ENCODE results near the gene GRM7. TPM values are rescaled to one million over a fixed set of nuclear protein-coding genes. Genes with fewer than 3 reads are reported as not detected.

The GRM7 gene
- total and polyA plus RNA-seq, 2 donors (not counting 1 experiment from before 2014, with no cell fraction given), result not detected

DNA sequence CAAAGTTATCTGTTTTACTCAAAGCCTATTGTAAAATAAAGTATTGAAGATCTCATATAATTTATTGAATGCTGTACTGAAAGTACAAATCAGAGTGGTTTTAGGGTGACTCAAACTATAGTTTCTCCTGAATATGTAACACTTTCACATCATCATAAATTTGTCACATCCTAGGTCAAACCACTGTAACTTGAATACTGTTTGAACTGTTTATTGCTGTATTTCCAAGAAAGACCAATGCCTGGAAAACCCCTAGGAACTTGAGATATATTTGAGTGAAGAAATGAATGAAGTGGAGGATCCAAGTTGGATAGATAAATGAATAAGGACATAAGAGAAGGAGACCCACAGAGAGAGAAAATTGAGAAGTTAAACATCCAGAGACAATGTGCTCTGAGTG is 348.2 kb downstream of the GRM7 start:
- no peak overlapping the region for H3K4me2 ChIP-seq (ENCODE audit: extremely low read depth, insufficient read depth, low read length)
- H4K20me1 ChIP-seq (ENCODE audit: control insufficient read depth, extremely low read depth, insufficient read depth, low read length), result no peaks in the 10 kb centered on the region
- no peak overlapping the region for H3K27ac ChIP-seq (ENCODE audit: insufficient read depth, low read length)
- no peak for DNase-seq (ENCODE audit: low read depth in 2 of 2)
- H3K9me3 ChIP-seq (ENCODE audit: control insufficient read depth, insufficient read depth, low read depth, low read length), result no peaks in the 10 kb centered on the region
- H3K36me3 ChIP-seq (ENCODE audit: control insufficient read depth, insufficient read depth, low read length), result no peaks in the 10 kb centered on the region
- no peak overlapping the region for H3K9ac ChIP-seq (ENCODE audit: insufficient read depth, low read length)
- no peaks in the 10 kb centered on the region for H3K4me1 ChIP-seq (ENCODE audit: control insufficient read depth, extremely low read depth, insufficient read depth, low read length)
- no peak for TF ChIP-seq EZH2 (IDR thresholded peaks at IDR 0.05; ENCODE audit: low read length, missing control alignments)
- TF ChIP-seq, protein P1, sequence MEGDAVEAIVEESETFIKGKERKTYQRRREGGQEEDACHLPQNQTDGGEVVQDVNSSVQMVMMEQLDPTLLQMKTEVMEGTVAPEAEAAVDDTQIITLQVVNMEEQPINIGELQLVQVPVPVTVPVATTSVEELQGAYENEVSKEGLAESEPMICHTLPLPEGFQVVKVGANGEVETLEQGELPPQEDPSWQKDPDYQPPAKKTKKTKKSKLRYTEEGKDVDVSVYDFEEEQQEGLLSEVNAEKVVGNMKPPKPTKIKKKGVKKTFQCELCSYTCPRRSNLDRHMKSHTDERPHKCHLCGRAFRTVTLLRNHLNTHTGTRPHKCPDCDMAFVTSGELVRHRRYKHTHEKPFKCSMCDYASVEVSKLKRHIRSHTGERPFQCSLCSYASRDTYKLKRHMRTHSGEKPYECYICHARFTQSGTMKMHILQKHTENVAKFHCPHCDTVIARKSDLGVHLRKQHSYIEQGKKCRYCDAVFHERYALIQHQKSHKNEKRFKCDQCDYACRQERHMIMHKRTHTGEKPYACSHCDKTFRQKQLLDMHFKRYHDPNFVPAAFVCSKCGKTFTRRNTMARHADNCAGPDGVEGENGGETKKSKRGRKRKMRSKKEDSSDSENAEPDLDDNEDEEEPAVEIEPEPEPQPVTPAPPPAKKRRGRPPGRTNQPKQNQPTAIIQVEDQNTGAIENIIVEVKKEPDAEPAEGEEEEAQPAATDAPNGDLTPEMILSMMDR (conservative IDR thresholded peaks at IDR 0.05 in 1 of 2, IDR thresholded peaks at IDR 0.05 in 1 of 2; ENCODE audit: low read depth in 1 of 2, low read length in 2 of 2), result no peak
- no peak overlapping the region for H2AFZ ChIP-seq (ENCODE audit: low read length)
- H3K79me2 ChIP-seq (ENCODE audit: control insufficient read depth, insufficient read depth, low read length), result no peaks in the 10 kb centered on the region
- no peaks in the 10 kb centered on the region for H3K27me3 ChIP-seq (ENCODE audit: control insufficient read depth, insufficient read depth, low read length)
- H3K4me3 ChIP-seq (replicated peaks in 1 of 4; ENCODE audit: control extremely low read depth in 1 of 4, insufficient read depth in 1 of 4, low read depth in 3 of 4, low read length in 4 of 4), result no peak overlapping the region

DNA sequence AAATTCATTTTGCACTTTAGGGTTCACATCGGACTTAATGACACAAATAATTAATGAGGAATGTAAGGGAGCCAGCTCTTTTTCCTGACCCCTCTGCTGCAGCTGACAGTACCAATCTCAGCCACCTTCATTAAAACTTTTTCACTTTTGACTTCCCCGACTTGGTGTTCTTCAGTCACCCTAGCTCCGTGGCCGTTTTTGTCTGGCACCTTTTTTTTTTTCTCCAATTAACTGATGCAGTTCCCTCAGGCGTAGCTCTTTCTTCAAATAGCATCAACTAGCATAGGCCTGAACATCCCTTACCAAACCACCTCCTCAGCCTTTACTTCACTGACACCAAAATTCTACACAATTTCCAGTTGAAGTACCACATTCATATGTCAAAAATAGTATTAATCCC is 350.8 kb downstream of the GRM7 start:
- TF ChIP-seq, protein P1 (conservative IDR thresholded peaks at IDR 0.05 in 1 of 2, IDR thresholded peaks at IDR 0.05 in 1 of 2; ENCODE audit: low read depth in 1 of 2, low read length in 2 of 2), result no peak
- Histone ChIP-seq H4K20me1 (ENCODE audit: control insufficient read depth, extremely low read depth, insufficient read depth, low read length) (no peaks in the 10 kb centered on the region), H2AFZ (ENCODE audit: low read length) (no peak overlapping the region), H3K27ac (ENCODE audit: insufficient read depth, low read length) (no peak overlapping the region), H3K4me3 (replicated peaks in 1 of 4; ENCODE audit: control extremely low read depth in 1 of 4, insufficient read depth in 1 of 4, low read depth in 3 of 4, low read length in 4 of 4) (no peak overlapping the region), H3K9ac (ENCODE audit: insufficient read depth, low read length) (no peak overlapping the region), H3K9me3 (ENCODE audit: control insufficient read depth, insufficient read depth, low read depth, low read length) (no peaks in the 10 kb centered on the region), H3K79me2 (ENCODE audit: control insufficient read depth, insufficient read depth, low read length) (no peaks in the 10 kb centered on the region), H3K4me2 (ENCODE audit: extremely low read depth, insufficient read depth, low read length) (no peak overlapping the region), H3K4me1 (ENCODE audit: control insufficient read depth, extremely low read depth, insufficient read depth, low read length) (no peaks in the 10 kb centered on the region), H3K27me3 (ENCODE audit: control insufficient read depth, insufficient read depth, low read length) (no peaks in the 10 kb centered on the region), H3K36me3 (ENCODE audit: control insufficient read depth, insufficient read depth, low read length) (no peaks in the 10 kb centered on the region)
- DNase-seq (ENCODE audit: low read depth in 2 of 2), result no peak

DNA sequence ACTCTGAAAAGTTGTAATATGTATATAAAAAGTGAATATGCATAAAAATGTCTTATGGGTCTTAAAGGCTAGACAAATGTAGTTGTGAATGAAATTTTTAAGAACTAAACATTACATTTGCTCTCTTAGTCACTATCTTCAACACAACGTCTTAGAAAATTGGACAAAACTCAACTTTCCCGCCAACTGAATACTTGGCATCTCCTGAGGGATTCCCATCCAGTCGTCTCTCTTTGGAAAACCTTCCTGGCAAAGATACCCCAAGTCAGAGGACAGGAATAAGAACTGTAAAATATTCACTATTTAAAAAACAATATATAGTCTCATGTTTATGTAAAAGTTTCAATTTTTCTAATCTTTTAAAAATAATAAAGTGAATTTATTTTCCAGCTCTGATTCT is 354.8 kb downstream of the GRM7 start:
- H3K36me3 ChIP-seq (ENCODE audit: control insufficient read depth, insufficient read depth, low read length), result no peaks in the 10 kb centered on the region
- no peak overlapping the region for H3K4me3 ChIP-seq (replicated peaks in 1 of 4; ENCODE audit: control extremely low read depth in 1 of 4, insufficient read depth in 1 of 4, low read depth in 3 of 4, low read length in 4 of 4)
- no peak overlapping the region for H3K27ac ChIP-seq (ENCODE audit: insufficient read depth, low read length)
- TF ChIP-seq EZH2 (IDR thresholded peaks at IDR 0.05; ENCODE audit: low read length, missing control alignments), result no peak
- TF ChIP-seq, protein P1 (conservative IDR thresholded peaks at IDR 0.05 in 1 of 2, IDR thresholded peaks at IDR 0.05 in 1 of 2; ENCODE audit: low read depth in 1 of 2, low read length in 2 of 2), result no peak
- no peaks in the 10 kb centered on the region for H3K27me3 ChIP-seq (ENCODE audit: control insufficient read depth, insufficient read depth, low read length)
- no peak overlapping the region for H3K9ac ChIP-seq (ENCODE audit: insufficient read depth, low read length)
- no peaks in the 10 kb centered on the region for H3K4me1 ChIP-seq (ENCODE audit: control insufficient read depth, extremely low read depth, insufficient read depth, low read length)
- no peak overlapping the region for H3K4me2 ChIP-seq (ENCODE audit: extremely low read depth, insufficient read depth, low read length)
- no peaks in the 10 kb centered on the region for H3K9me3 ChIP-seq (ENCODE audit: control insufficient read depth, insufficient read depth, low read depth, low read length)
- no peak overlapping the region for H2AFZ ChIP-seq (ENCODE audit: low read length)
- H3K79me2 ChIP-seq (ENCODE audit: control insufficient read depth, insufficient read depth, low read length), result no peaks in the 10 kb centered on the region
- DNase-seq (ENCODE audit: low read depth in 2 of 2), result no peak
- no peaks in the 10 kb centered on the region for H4K20me1 ChIP-seq (ENCODE audit: control insufficient read depth, extremely low read depth, insufficient read depth, low read length)
